ENCODE data around the gene PARD3. TPM values are rescaled to one million over a fixed set of nuclear protein-coding genes. Genes with fewer than 3 reads are reported as not detected.

Gene PARD3
- total and polyA plus RNA-seq, 2 donors from 2014 or later: 21.1 to 47.5 TPM

DNA sequence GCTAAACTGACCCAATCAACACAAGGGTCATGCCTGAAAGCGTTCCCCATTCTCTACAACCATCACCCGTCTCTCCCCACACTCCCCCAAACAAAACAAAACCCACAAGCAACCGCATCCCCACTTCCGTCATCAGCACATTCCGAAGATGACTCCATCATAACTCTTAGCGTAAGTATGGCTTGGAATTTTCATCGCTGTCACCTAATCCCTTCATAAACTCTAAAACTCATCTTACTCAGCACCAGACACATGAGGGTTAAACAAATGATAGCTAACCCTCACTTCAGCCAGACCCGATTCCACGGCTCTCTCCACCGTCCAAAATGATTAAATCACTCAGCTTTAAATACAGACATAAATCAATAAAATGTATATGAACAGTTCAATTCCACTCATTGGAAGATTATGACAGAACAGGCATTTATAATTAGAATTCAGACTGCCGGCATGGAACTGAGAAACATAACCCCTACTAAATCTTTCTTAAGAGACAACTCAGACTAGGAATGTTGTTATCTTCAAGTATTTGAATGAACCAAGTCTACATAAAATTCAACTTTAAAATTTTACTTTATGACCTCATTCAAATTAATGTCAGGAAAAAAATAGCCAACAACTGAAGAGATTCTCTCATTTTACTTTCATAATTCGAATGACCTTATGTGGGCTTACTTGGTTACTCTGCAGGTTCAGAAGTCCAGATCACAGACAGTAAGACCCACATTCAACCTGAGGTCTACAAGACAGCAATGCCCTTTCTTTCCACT lies 215.9 kb downstream of the PARD3 start:
- no peaks in the 10 kb centered on the region for H3K27me3 ChIP-seq (ENCODE audit: control insufficient read depth, insufficient read depth, low read length)
- intact Hi-C loops (cut with DNase I): no loop called here
- DNase-seq (peak in 2 of 5 donors; percentile 20 to 22), FAIRE-seq (no peak)
- H3K27ac ChIP-seq (ENCODE audit: low read depth in 2 of 2, low read length in 2 of 2): no peak overlapping the region
- H3K4me3 ChIP-seq (ENCODE audit: low read length in 3 of 3): no peak overlapping the region
- H3K9ac ChIP-seq (ENCODE audit: low read length in 3 of 3): no peak overlapping the region
- no peaks in the 10 kb centered on the region for H3K9me3 ChIP-seq (ENCODE audit: control insufficient read depth in 2 of 3, insufficient read depth in 1 of 3, low read length in 3 of 3)
- no peaks in the 10 kb centered on the region for H3K36me3 ChIP-seq (ENCODE audit: control insufficient read depth in 2 of 3, insufficient read depth in 3 of 3, low read length in 3 of 3)
- no peaks in the 10 kb centered on the region for H3K4me1 ChIP-seq (ENCODE audit: control insufficient read depth in 2 of 3, insufficient read depth in 2 of 3, low read depth in 1 of 3, low read length in 3 of 3)
- TF ChIP-seq CTCF (IDR thresholded peaks at IDR 0.05; ENCODE audit: borderline replicate concordance, extremely low read depth, insufficient read depth): no peak

DNA sequence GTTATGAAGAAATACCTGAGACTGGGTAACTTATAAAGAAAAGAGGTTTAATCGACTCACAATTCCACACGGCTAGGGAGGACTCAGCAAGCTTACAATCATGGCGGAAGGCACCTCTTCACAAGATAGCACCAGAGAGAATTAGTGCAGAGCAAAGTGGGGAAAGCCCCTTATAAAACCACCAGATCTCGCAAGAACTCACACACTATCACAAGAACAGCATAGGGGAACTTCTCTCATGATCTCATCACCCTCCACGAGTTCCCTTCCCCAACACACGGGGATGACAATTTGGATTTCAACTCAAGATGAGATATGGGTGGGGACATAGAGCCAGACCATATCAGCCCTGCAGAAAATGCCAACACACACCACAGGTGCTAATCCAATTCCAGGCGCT lies 218.7 kb downstream of the PARD3 start:
- no peaks in the 10 kb centered on the region for H3K9me3 ChIP-seq (ENCODE audit: control insufficient read depth in 2 of 3, insufficient read depth in 1 of 3, low read length in 3 of 3)
- FAIRE-seq: no peak
- TF ChIP-seq CTCF (IDR thresholded peaks at IDR 0.05; ENCODE audit: borderline replicate concordance, extremely low read depth, insufficient read depth): no peak
- H3K4me3 ChIP-seq (ENCODE audit: low read length in 3 of 3): no peak overlapping the region
- no peaks in the 10 kb centered on the region for H3K36me3 ChIP-seq (ENCODE audit: control insufficient read depth in 2 of 3, insufficient read depth in 3 of 3, low read length in 3 of 3)
- no peaks in the 10 kb centered on the region for H3K4me1 ChIP-seq (ENCODE audit: control insufficient read depth in 2 of 3, insufficient read depth in 2 of 3, low read depth in 1 of 3, low read length in 3 of 3)
- no peak overlapping the region for H3K9ac ChIP-seq (ENCODE audit: low read length in 3 of 3)
- DNase-seq: no peak
- intact Hi-C loops (cut with DNase I): no loop called here
- no peaks in the 10 kb centered on the region for H3K27me3 ChIP-seq (ENCODE audit: control insufficient read depth, insufficient read depth, low read length)
- H3K27ac ChIP-seq (ENCODE audit: low read depth in 2 of 2, low read length in 2 of 2): no peak overlapping the region

GRCh38 chr10:34593930-34594329 lies 221.2 kb downstream of the PARD3 start:
- no peak for TF ChIP-seq CTCF (IDR thresholded peaks at IDR 0.05; ENCODE audit: borderline replicate concordance, extremely low read depth, insufficient read depth)
- Histone ChIP-seq H3K4me3 (ENCODE audit: low read length in 3 of 3) (no peak overlapping the region), H3K9ac (ENCODE audit: low read length in 3 of 3) (no peak overlapping the region), H3K36me3 (ENCODE audit: control insufficient read depth in 2 of 3, insufficient read depth in 3 of 3, low read length in 3 of 3) (no peaks in the 10 kb centered on the region), H3K27ac (ENCODE audit: low read depth in 2 of 2, low read length in 2 of 2) (no peak overlapping the region), H3K27me3 (ENCODE audit: control insufficient read depth, insufficient read depth, low read length) (no peaks in the 10 kb centered on the region), H3K4me1 (ENCODE audit: control insufficient read depth in 2 of 3, insufficient read depth in 2 of 3, low read depth in 1 of 3, low read length in 3 of 3) (no peaks in the 10 kb centered on the region), H3K9me3 (ENCODE audit: control insufficient read depth in 2 of 3, insufficient read depth in 1 of 3, low read length in 3 of 3) (no peaks in the 10 kb centered on the region)
- intact Hi-C loops (cut with DNase I): no loop called here
- FAIRE-seq: no peak
- no peak for DNase-seq

Measured in kidney (tissue), 14 donors.